Type B pancreatic cell (in vitro differentiated cells): ENCODE data around the gene PRPF39. TPM values are rescaled to one million over a fixed set of nuclear protein-coding genes. Genes with fewer than 3 reads are reported as not detected.
"Not testable (repeated sequence)": the region's sequence is repeated elsewhere in the genome, so short reads cannot be mapped to it uniquely, and the experiment has no call there.

ENCODE experiments used
- DNase-seq: peaks from one replicate; pipeline ENCODE4 v3.0.0; 2021; ENCODE audit warnings: mixed read lengths; ENCODE audit not compliant: unreplicated experiment; ENCODE audit errors: extremely low spot score
- H3K27ac Mint-ChIP-seq: 2 replicates; pipeline ENCODE4 v1.8.0; 2021; ENCODE audit warnings: mild to moderate bottlenecking, mixed read lengths
- H3K27me3 Mint-ChIP-seq: 2 replicates; pipeline ENCODE4 v1.8.0; 2021; ENCODE audit warnings: mixed read lengths
- H3K36me3 Mint-ChIP-seq: 2 replicates; pipeline ENCODE4 v1.8.0; 2021; ENCODE audit warnings: mixed read lengths
- H3K4me1 Mint-ChIP-seq: one replicate; pipeline ENCODE4 v1.8.0; 2021; ENCODE audit warnings: mixed read lengths; ENCODE audit not compliant: unreplicated experiment
- H3K4me3 Mint-ChIP-seq: 2 replicates; pipeline ENCODE4 v1.8.0; 2021; ENCODE audit warnings: mild to moderate bottlenecking, mixed read lengths
- H3K9me3 Mint-ChIP-seq: 2 replicates; pipeline ENCODE4 v1.8.0; 2021; ENCODE audit warnings: mixed read lengths
- total RNA-seq: library from RNA; stranded (reverse); gene quantifications from 2 replicates; pipeline ENCODE4 v1.2.1, GENCODE V29; 2021; ENCODE audit warnings: low replicate concordance
- TF ChIP-seq, protein P1 (sequence below): fragments of 200-600 bp; sonication (generic); conservative IDR thresholded peaks from 2 replicates; pipeline ENCODE4 v1.5.0; 2021; ENCODE audit warnings: antibody characterized with exemption, mild to moderate bottlenecking

The PRPF39 gene
- total RNA-seq, 1 donor from 2014 or later: 51.7 TPM

DNA sequence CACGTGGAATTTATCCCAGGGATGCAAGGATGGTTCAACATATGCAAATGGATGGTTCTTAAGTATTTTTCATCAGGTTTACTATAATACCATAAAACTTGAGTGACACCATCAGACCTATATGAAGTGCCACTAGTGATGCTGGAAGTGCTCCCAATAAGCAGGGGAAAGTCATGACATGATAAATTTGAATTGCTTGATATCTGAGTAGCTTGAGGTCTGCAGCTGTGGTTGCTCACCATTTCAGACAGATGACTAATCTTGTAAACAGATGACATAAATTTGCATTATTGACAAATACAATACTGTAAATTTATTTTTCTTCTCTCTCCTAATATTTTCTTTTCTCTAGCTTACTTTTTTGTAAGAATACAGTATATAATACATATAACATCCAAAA, 13.7 kb upstream of the PRPF39 start:
- Mint-ChIP-seq H3K27me3 (no peaks in the 10 kb centered on the region), H3K4me3 (no peak overlapping the region), H3K36me3 (peaks cover 8% of the 10 kb centered on the region), H3K27ac (no peak overlapping the region), H3K4me1 (no peaks in the 10 kb centered on the region), H3K9me3 (no peaks in the 10 kb centered on the region)
- TF ChIP-seq, protein P1, sequence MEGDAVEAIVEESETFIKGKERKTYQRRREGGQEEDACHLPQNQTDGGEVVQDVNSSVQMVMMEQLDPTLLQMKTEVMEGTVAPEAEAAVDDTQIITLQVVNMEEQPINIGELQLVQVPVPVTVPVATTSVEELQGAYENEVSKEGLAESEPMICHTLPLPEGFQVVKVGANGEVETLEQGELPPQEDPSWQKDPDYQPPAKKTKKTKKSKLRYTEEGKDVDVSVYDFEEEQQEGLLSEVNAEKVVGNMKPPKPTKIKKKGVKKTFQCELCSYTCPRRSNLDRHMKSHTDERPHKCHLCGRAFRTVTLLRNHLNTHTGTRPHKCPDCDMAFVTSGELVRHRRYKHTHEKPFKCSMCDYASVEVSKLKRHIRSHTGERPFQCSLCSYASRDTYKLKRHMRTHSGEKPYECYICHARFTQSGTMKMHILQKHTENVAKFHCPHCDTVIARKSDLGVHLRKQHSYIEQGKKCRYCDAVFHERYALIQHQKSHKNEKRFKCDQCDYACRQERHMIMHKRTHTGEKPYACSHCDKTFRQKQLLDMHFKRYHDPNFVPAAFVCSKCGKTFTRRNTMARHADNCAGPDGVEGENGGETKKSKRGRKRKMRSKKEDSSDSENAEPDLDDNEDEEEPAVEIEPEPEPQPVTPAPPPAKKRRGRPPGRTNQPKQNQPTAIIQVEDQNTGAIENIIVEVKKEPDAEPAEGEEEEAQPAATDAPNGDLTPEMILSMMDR: no peak
- no peak for DNase-seq

DNA sequence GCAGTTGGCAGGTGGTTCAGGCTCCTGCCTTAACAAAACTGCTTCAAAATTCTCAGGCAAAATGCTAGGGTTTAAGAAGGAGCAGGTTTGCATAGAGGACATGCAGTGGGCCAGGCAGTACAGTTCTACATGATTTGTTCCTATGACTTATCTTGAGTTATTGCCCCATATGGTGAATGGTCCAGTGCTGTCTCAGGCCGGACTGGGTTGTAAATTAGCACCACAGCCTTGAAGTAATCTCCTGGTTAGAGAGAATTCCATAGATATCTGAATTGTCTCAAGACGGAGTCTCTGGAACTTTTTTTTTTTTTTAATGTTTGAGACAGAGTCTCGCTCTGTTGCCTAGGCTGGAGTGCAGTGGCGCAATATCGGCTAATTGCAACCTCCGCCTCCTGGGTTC, 11.8 kb upstream of the PRPF39 start:
- Mint-ChIP-seq H3K9me3 (no peaks in the 10 kb centered on the region), H3K36me3 (peaks cover 8% of the 10 kb centered on the region), H3K4me3 (no peak overlapping the region), H3K4me1 (no peaks in the 10 kb centered on the region), H3K27ac (no peak overlapping the region), H3K27me3 (no peaks in the 10 kb centered on the region)
- TF ChIP-seq, protein P1: no peak
- no peak for DNase-seq

DNA sequence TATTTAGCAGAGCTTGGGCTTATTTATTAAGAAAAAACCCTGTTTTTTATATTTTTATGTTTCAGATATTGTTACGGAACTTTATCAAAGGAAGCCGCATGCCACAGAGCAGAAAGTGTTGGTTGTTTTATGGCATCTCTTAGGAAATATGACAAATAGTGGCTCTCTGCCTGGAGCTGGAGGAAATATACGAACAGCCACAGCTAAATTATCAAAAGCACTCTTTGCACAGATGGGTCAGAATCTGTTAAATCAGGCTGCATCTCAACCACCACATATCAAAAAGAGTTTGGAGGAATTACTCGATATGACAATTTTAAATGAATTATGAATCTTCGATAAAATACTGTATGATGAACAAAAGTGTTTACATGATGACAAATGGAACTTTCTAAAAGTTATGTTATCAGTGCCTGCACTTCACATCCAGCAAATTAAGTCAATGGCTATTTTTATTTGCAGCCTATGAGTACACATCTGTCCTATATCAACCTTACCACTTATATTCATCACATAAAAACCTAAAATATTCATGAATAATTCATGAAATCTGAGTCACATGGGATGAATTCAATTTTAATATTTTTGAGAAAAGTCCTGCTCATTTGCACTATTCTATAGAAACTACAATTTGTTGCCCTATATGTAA, 10.6 kb upstream of the PRPF39 start:
- H3K4me1 Mint-ChIP-seq: no peaks in the 10 kb centered on the region
- no peaks in the 10 kb centered on the region for H3K27me3 Mint-ChIP-seq
- TF ChIP-seq, protein P1: no peak
- no peak for DNase-seq
- no peak overlapping the region for H3K4me3 Mint-ChIP-seq
- no peaks in the 10 kb centered on the region for H3K9me3 Mint-ChIP-seq
- H3K27ac Mint-ChIP-seq: no peak overlapping the region
- peaks cover 8% of the 10 kb centered on the region for H3K36me3 Mint-ChIP-seq

DNA sequence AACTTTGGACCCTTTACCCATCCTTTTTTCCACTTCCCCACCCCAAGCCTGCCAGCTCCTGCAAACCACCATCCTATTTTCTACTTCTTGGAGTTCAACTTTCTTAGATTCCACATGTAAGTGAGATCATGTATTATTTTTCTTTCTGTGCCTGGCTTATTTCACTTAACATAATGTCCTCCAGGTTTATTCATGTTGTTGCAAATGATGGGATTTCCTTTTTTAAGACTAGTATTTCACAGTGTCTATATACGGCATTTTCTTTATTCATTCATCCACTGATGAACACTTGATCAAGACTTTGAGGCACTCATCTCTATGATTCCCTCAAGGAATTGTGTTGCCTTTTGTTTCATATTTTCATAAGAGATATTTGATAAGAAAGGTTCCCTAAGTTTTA, 5.6 kb upstream of the PRPF39 start:
- Mint-ChIP-seq H3K4me1 (peaks cover 2% of the 10 kb centered on the region), H3K27me3 (no peaks in the 10 kb centered on the region), H3K36me3 (no peaks in the 10 kb centered on the region), H3K27ac (no peak overlapping the region), H3K4me3 (no peak overlapping the region), H3K9me3 (no peaks in the 10 kb centered on the region)
- no peak for DNase-seq
- TF ChIP-seq, protein P1: no peak

DNA sequence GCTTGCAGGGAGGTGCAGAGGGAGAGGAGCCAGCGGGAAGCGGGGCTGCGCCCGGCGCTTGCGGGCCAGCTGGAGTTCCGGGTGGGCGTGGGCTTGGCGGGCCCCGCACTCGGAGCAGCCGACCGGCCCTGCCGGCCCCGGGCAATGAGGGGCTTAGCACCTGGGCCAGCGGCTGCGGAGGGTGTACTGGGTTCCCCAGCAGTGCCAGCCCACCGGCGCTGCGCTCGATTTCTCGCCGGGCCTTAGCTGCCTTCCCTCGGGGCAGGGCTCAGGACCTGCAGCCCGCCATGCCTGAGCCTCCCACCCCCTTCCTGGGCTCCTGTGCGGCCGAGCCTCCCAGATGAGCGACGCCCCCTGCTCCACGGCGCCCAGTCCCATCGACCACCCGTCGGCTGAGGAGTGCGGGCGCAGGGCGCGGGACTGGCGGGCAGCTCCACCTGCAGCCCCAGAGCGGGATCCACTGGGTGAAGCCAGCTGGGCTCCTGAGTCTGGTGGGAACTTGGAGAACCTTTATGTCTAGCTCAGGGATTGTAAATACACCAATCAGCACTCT, 3.4 kb upstream of the PRPF39 start:
- not testable (repeated sequence) for H3K36me3 Mint-ChIP-seq, H3K27ac Mint-ChIP-seq, H3K4me3 Mint-ChIP-seq, H3K27me3 Mint-ChIP-seq, H3K9me3 Mint-ChIP-seq, DNase-seq
- H3K4me1 Mint-ChIP-seq: peaks cover 11% of the 10 kb centered on the region

DNA sequence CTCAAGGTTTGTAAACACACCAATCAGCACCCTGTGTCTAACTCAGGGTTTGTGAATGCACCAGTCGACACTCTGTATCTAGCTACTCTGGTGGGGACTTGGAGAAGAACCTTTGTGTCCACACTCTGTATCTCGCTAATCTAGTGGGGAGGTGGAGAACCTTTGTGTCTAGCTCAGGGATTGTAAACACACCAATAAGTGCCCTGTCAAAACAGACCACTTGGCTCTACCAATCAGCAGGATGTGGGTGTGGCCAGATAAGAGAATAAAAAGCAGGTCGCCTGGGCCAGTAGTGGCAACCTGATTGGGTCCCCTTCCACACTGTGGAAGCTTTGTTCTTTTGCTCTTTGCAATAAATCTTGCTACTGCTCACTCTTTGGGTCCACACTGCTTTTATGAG, 2.8 kb upstream of the PRPF39 start:
- not testable (repeated sequence) for H3K36me3 Mint-ChIP-seq, H3K9me3 Mint-ChIP-seq, H3K4me3 Mint-ChIP-seq, DNase-seq, H3K27me3 Mint-ChIP-seq, H3K27ac Mint-ChIP-seq
- peaks cover 11% of the 10 kb centered on the region for H3K4me1 Mint-ChIP-seq
